ENCODE measurements around the gene LDLRAD3. TPM values are rescaled to one million over a fixed set of nuclear protein-coding genes. Genes with fewer than 3 reads are reported as not detected.

The LDLRAD3 gene
- total RNA-seq, 1 experiment from 2014 or later: 11.4 TPM

- H3K27me3 ChIP-seq (ENCODE audit: control insufficient read depth, insufficient read depth, low read length): no peaks in the 10 kb centered on the region
- DNase-seq: no peak
- no peak overlapping the region for H3K4me3 ChIP-seq (ENCODE audit: insufficient read depth, low read depth, low read length)
Observed at GRCh38 chr11:36057379-36058042, 113.6 kb downstream of the LDLRAD3 start.

GRCh38 chr11:36059660-36060059, 115.8 kb downstream of the LDLRAD3 start:
- Histone ChIP-seq H3K36me3 (replicated peaks; ENCODE audit: control insufficient read depth, insufficient read depth, low read length) (no peaks in the 10 kb centered on the region), H3K27me3 (ENCODE audit: control insufficient read depth, insufficient read depth, low read length) (no peaks in the 10 kb centered on the region), H3K4me3 (ENCODE audit: insufficient read depth, low read depth, low read length) (no peak overlapping the region)
- no peak for DNase-seq

More at GRCh38 chr11:36057379-36058042, 113.6 kb downstream of the LDLRAD3 start:
- no peaks in the 10 kb centered on the region for H3K36me3 ChIP-seq (replicated peaks; ENCODE audit: control insufficient read depth, insufficient read depth, low read length)

- Histone ChIP-seq H3K27me3 (ENCODE audit: control insufficient read depth, insufficient read depth, low read length) (no peaks in the 10 kb centered on the region), H3K4me3 (ENCODE audit: insufficient read depth, low read depth, low read length) (no peak overlapping the region), H3K36me3 (replicated peaks; ENCODE audit: control insufficient read depth, insufficient read depth, low read length) (no peaks in the 10 kb centered on the region)
- DNase-seq: no peak
Observed at GRCh38 chr11:36060926-36061325, 117.1 kb downstream of the LDLRAD3 start.

- no peaks in the 10 kb centered on the region for H3K27me3 ChIP-seq (ENCODE audit: control insufficient read depth, insufficient read depth, low read length)
- no peaks in the 10 kb centered on the region for H3K36me3 ChIP-seq (replicated peaks; ENCODE audit: control insufficient read depth, insufficient read depth, low read length)
- DNase-seq: no peak
- H3K4me3 ChIP-seq (ENCODE audit: insufficient read depth, low read depth, low read length): no peak overlapping the region
Observed at GRCh38 chr11:36061471-36061870, 117.6 kb downstream of the LDLRAD3 start.

- no peaks in the 10 kb centered on the region for H3K36me3 ChIP-seq (replicated peaks; ENCODE audit: control insufficient read depth, insufficient read depth, low read length)
- no peak overlapping the region for H3K4me3 ChIP-seq (ENCODE audit: insufficient read depth, low read depth, low read length)
- no peak for DNase-seq
Observed at GRCh38 chr11:36062796-36063365, 119.0 kb downstream of the LDLRAD3 start.

GRCh38 chr11:36065436-36065835, 121.6 kb downstream of the LDLRAD3 start:
- no peaks in the 10 kb centered on the region for H3K27me3 ChIP-seq (ENCODE audit: control insufficient read depth, insufficient read depth, low read length)
- H3K4me3 ChIP-seq (ENCODE audit: insufficient read depth, low read depth, low read length): no peak overlapping the region
- H3K36me3 ChIP-seq (replicated peaks; ENCODE audit: control insufficient read depth, insufficient read depth, low read length): no peaks in the 10 kb centered on the region
- no peak for DNase-seq

More at GRCh38 chr11:36062796-36063365, 119.0 kb downstream of the LDLRAD3 start:
- H3K27me3 ChIP-seq (ENCODE audit: control insufficient read depth, insufficient read depth, low read length): no peaks in the 10 kb centered on the region

- Histone ChIP-seq H3K36me3 (replicated peaks; ENCODE audit: control insufficient read depth, insufficient read depth, low read length) (no peaks in the 10 kb centered on the region), H3K27me3 (ENCODE audit: control insufficient read depth, insufficient read depth, low read length) (no peaks in the 10 kb centered on the region), H3K4me3 (ENCODE audit: insufficient read depth, low read depth, low read length) (no peak overlapping the region)
- no peak for DNase-seq
Observed at GRCh38 chr11:36066891-36067290, 123.0 kb downstream of the LDLRAD3 start.

GRCh38 chr11:36069576-36070212, 125.8 kb downstream of the LDLRAD3 start:
- H3K27me3 ChIP-seq (ENCODE audit: control insufficient read depth, insufficient read depth, low read length): no peaks in the 10 kb centered on the region
- peak; percentile 54 for DNase-seq
- no peaks in the 10 kb centered on the region for H3K36me3 ChIP-seq (replicated peaks; ENCODE audit: control insufficient read depth, insufficient read depth, low read length)
- H3K4me3 ChIP-seq (ENCODE audit: insufficient read depth, low read depth, low read length): no peak overlapping the region

- Histone ChIP-seq H3K4me3 (ENCODE audit: insufficient read depth, low read depth, low read length) (no peak overlapping the region), H3K27me3 (ENCODE audit: control insufficient read depth, insufficient read depth, low read length) (no peaks in the 10 kb centered on the region), H3K36me3 (replicated peaks; ENCODE audit: control insufficient read depth, insufficient read depth, low read length) (no peaks in the 10 kb centered on the region)
- peak; percentile 42 for DNase-seq
Observed at GRCh38 chr11:36070213-36070953, 126.5 kb downstream of the LDLRAD3 start.

GRCh38 chr11:36070954-36071330, 127.1 kb downstream of the LDLRAD3 start:
- H3K4me3 ChIP-seq (ENCODE audit: insufficient read depth, low read depth, low read length): no peak overlapping the region
- DNase-seq: no peak
- no peaks in the 10 kb centered on the region for H3K36me3 ChIP-seq (replicated peaks; ENCODE audit: control insufficient read depth, insufficient read depth, low read length)
- H3K27me3 ChIP-seq (ENCODE audit: control insufficient read depth, insufficient read depth, low read length): no peaks in the 10 kb centered on the region

- H3K4me3 ChIP-seq (ENCODE audit: insufficient read depth, low read depth, low read length): no peak overlapping the region
- no peak for DNase-seq
- no peaks in the 10 kb centered on the region for H3K27me3 ChIP-seq (ENCODE audit: control insufficient read depth, insufficient read depth, low read length)
- no peaks in the 10 kb centered on the region for H3K36me3 ChIP-seq (replicated peaks; ENCODE audit: control insufficient read depth, insufficient read depth, low read length)
Observed at GRCh38 chr11:36071917-36072500, 128.1 kb downstream of the LDLRAD3 start.

GRCh38 chr11:36073411-36074203, 129.7 kb downstream of the LDLRAD3 start:
- Histone ChIP-seq H3K36me3 (replicated peaks; ENCODE audit: control insufficient read depth, insufficient read depth, low read length) (no peaks in the 10 kb centered on the region), H3K27me3 (ENCODE audit: control insufficient read depth, insufficient read depth, low read length) (no peaks in the 10 kb centered on the region), H3K4me3 (ENCODE audit: insufficient read depth, low read depth, low read length) (no peak overlapping the region)
- DNase-seq: no peak

GRCh38 chr11:36074941-36075431, 131.1 kb downstream of the LDLRAD3 start:
- Histone ChIP-seq H3K27me3 (ENCODE audit: control insufficient read depth, insufficient read depth, low read length) (no peaks in the 10 kb centered on the region), H3K36me3 (replicated peaks; ENCODE audit: control insufficient read depth, insufficient read depth, low read length) (no peaks in the 10 kb centered on the region), H3K4me3 (ENCODE audit: insufficient read depth, low read depth, low read length) (no peak overlapping the region)
- no peak for DNase-seq

GRCh38 chr11:36077368-36077767, 133.5 kb downstream of the LDLRAD3 start:
- H3K27me3 ChIP-seq (ENCODE audit: control insufficient read depth, insufficient read depth, low read length): no peaks in the 10 kb centered on the region
- no peak overlapping the region for H3K4me3 ChIP-seq (ENCODE audit: insufficient read depth, low read depth, low read length)
- H3K36me3 ChIP-seq (replicated peaks; ENCODE audit: control insufficient read depth, insufficient read depth, low read length): 0 out of 2 replicates have a peak, but pooled peaks cover 1% of the 10 kb centered on the region
- no peak for DNase-seq

Data from H7 (cell line).